Ishikawa (cell line): Measurements from ENCODE around the gene DNAH12.

Experiments used
- CEBPB ChIP-seq: IDR thresholded peaks from 2 replicates; pipeline ENCODE4 v1.6.1; 2012
- CREB1 ChIP-seq: IDR thresholded peaks from 2 replicates; pipeline ENCODE4 v1.6.1; 2012; ENCODE audit warnings: low read depth
- EGR1 ChIP-seq: IDR thresholded peaks from 2 replicates; pipeline ENCODE4 v1.6.1; 2012
- EP300 ChIP-seq: IDR thresholded peaks from 2 replicates; pipeline ENCODE4 v1.6.1; 2012; ENCODE audit warnings: borderline replicate concordance
- FOXM1 ChIP-seq: IDR thresholded peaks from 2 replicates; pipeline ENCODE4 v1.6.1; 2012; ENCODE audit warnings: low read depth, borderline replicate concordance
- MAX ChIP-seq: IDR thresholded peaks from 2 replicates; pipeline ENCODE4 v1.6.1; 2012
- NFIC ChIP-seq: IDR thresholded peaks from 2 replicates; pipeline ENCODE4 v1.6.1; 2012
- RAD21 ChIP-seq: IDR thresholded peaks from 2 replicates; pipeline ENCODE4 v1.6.1; 2012; ENCODE audit warnings: low read depth
- REST ChIP-seq: IDR thresholded peaks from 2 replicates; pipeline ENCODE4 v1.6.1; 2012; ENCODE audit warnings: low read depth, mild to moderate bottlenecking
- TAF1 ChIP-seq: IDR thresholded peaks from 2 replicates; pipeline ENCODE4 v1.6.1; 2012; ENCODE audit warnings: low read depth, mild to moderate bottlenecking
- TCF12 ChIP-seq: IDR thresholded peaks from 2 replicates; pipeline ENCODE4 v1.6.1; 2012; ENCODE audit warnings: low read depth
- TEAD4 ChIP-seq: IDR thresholded peaks from 2 replicates; pipeline ENCODE4 v1.6.1; 2012
- USF1 ChIP-seq: IDR thresholded peaks from 2 replicates; pipeline ENCODE4 v1.6.1; 2012
- YY1 ChIP-seq: IDR thresholded peaks from 2 replicates; pipeline ENCODE4 v1.6.1; 2012; ENCODE audit warnings: low read depth
- ZBTB7A ChIP-seq: IDR thresholded peaks from 2 replicates; pipeline ENCODE4 v1.6.1; 2012; ENCODE audit warnings: low read depth

Gene DNAH12

GRCh38 chr3:57275393-57275792 is 268.8 kb downstream of the DNAH12 start:
- TF ChIP-seq NFIC (no peak), EP300 (no peak)

GRCh38 chr3:57274845-57275244 is 269.3 kb downstream of the DNAH12 start:
- no peak for TF ChIP-seq EP300
- no peak for TF ChIP-seq TEAD4
- no peak for TF ChIP-seq YY1
- no peak for TF ChIP-seq NFIC
- TF ChIP-seq EGR1: no peak
- no peak for TF ChIP-seq MAX
- TF ChIP-seq TAF1: no peak

- no peak for TF ChIP-seq MAX
- TF ChIP-seq REST: no peak
Measured at GRCh38 chr3:57268416-57268815, 275.7 kb downstream of the DNAH12 start.

- TF ChIP-seq NFIC: no peak
- no peak for TF ChIP-seq EGR1
- no peak for TF ChIP-seq CEBPB
- TF ChIP-seq TCF12: no peak
- no peak for TF ChIP-seq YY1
- no peak for TF ChIP-seq FOXM1
- TF ChIP-seq CREB1: no peak
Measured at GRCh38 chr3:57261929-57262328, 282.2 kb downstream of the DNAH12 start.

- TF ChIP-seq NFIC (no peak), REST (no peak), USF1 (no peak), YY1 (no peak), EGR1 (no peak)
Measured at GRCh38 chr3:57261119-57261518, 283.0 kb downstream of the DNAH12 start.

- TF ChIP-seq EP300 (no peak), NFIC (no peak), TCF12 (no peak), REST (no peak), FOXM1 (no peak), RAD21 (no peak), CREB1 (no peak), MAX (no peak), YY1 (no peak), TAF1 (no peak), TEAD4 (no peak), CEBPB (no peak), USF1 (no peak), EGR1 (no peak), ZBTB7A (no peak)
Measured at GRCh38 chr3:57257678-57258077, 286.5 kb downstream of the DNAH12 start.
